ENCODE measurements around the gene VTN. TPM values are rescaled to one million over a fixed set of nuclear protein-coding genes. Genes with fewer than 3 reads are reported as not detected.

The VTN gene
- total RNA-seq, 6 experiments from 2014 or later, result 0.36 to 0.76 (median 0.60) TPM

DNA sequence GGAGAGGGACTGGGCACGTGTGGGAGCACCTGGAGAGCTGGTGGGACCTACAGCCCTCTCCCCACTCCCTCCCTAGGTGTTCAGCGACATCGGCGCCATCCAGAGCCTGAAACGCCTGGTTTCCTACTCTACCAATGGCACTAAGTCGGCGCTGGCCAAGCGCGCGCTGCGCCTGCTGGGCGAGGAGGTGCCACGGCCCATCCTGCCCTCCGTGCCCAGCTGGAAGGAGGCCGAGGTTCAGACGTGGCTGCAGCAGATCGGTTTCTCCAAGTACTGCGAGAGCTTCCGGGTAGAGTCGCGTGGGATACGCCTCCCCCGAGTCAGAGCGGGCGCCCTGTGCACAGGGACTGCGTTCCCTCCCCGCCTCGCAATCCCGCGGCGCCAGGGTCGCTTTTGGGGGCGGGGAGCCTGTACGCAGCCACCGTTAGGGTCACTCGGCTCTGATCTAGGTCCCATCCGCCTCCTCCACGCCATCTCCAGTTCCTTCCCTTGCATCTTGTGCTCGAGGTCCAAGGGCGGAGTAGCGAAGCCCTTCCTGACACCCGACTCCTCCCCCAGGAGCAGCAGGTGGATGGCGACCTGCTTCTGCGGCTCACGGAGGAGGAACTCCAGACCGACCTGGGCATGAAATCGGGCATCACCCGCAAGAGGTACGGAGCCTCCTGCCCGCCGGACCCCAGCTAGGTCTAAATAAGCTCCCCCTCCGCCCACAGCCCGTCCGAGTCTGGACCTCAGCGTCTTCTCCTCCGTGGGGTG, 14.4 kb upstream of the VTN start:
- TF ChIP-seq, protein P1, sequence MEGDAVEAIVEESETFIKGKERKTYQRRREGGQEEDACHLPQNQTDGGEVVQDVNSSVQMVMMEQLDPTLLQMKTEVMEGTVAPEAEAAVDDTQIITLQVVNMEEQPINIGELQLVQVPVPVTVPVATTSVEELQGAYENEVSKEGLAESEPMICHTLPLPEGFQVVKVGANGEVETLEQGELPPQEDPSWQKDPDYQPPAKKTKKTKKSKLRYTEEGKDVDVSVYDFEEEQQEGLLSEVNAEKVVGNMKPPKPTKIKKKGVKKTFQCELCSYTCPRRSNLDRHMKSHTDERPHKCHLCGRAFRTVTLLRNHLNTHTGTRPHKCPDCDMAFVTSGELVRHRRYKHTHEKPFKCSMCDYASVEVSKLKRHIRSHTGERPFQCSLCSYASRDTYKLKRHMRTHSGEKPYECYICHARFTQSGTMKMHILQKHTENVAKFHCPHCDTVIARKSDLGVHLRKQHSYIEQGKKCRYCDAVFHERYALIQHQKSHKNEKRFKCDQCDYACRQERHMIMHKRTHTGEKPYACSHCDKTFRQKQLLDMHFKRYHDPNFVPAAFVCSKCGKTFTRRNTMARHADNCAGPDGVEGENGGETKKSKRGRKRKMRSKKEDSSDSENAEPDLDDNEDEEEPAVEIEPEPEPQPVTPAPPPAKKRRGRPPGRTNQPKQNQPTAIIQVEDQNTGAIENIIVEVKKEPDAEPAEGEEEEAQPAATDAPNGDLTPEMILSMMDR (IDR thresholded peaks at IDR 0.05), result no peak
- peaks cover 11% of the 10 kb centered on the region for H3K36me3 Mint-ChIP-seq (ENCODE audit: low read depth)
- DNase-seq, result no peak
- no peaks in the 10 kb centered on the region for H3K9me3 Mint-ChIP-seq
- H3K27me3 Mint-ChIP-seq (ENCODE audit: insufficient read depth), result no peaks in the 10 kb centered on the region; the same call in 1 of the 2 replicates
- H3K4me3 Mint-ChIP-seq, result no peak overlapping the region
- no peak overlapping the region for H3K27ac Mint-ChIP-seq
- H3K4me1 Mint-ChIP-seq (ENCODE audit: low read depth), result peaks cover 14% of the 10 kb centered on the region

DNA sequence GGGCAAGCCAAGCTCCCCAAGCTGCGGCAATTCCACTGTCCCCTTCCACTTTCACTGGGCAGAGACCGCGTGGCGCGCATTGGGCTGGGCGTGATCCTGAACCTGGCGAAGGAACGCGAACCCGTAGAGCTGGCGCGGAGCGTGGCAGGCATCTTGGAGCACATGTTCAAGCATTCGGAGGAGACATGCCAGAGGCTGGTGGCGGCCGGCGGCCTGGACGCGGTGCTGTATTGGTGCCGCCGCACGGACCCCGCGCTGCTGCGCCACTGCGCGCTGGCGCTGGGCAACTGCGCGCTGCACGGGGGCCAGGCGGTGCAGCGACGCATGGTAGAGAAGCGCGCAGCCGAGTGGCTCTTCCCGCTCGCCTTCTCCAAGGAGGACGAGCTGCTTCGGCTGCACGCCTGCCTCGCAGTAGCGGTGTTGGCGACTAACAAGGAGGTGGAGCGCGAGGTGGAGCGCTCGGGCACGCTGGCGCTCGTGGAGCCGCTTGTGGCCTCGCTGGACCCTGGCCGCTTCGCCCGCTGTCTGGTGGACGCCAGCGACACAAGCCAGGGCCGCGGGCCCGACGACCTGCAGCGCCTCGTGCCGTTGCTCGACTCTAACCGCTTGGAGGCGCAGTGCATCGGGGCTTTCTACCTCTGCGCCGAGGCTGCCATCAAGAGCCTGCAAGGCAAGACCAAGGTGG, 11.2 kb upstream of the VTN start:
- Mint-ChIP-seq H3K4me3 (no peak overlapping the region), H3K4me1 (ENCODE audit: low read depth) (peaks cover 14% of the 10 kb centered on the region), H3K9me3 (no peaks in the 10 kb centered on the region), H3K27me3 (ENCODE audit: insufficient read depth) (no peaks in the 10 kb centered on the region; the same call in 1 of the 2 replicates), H3K36me3 (ENCODE audit: low read depth) (peaks cover 10% of the 10 kb centered on the region), H3K27ac (no peak overlapping the region)
- DNase-seq, result no peak
- TF ChIP-seq, protein P1 (IDR thresholded peaks at IDR 0.05), result no peak

DNA sequence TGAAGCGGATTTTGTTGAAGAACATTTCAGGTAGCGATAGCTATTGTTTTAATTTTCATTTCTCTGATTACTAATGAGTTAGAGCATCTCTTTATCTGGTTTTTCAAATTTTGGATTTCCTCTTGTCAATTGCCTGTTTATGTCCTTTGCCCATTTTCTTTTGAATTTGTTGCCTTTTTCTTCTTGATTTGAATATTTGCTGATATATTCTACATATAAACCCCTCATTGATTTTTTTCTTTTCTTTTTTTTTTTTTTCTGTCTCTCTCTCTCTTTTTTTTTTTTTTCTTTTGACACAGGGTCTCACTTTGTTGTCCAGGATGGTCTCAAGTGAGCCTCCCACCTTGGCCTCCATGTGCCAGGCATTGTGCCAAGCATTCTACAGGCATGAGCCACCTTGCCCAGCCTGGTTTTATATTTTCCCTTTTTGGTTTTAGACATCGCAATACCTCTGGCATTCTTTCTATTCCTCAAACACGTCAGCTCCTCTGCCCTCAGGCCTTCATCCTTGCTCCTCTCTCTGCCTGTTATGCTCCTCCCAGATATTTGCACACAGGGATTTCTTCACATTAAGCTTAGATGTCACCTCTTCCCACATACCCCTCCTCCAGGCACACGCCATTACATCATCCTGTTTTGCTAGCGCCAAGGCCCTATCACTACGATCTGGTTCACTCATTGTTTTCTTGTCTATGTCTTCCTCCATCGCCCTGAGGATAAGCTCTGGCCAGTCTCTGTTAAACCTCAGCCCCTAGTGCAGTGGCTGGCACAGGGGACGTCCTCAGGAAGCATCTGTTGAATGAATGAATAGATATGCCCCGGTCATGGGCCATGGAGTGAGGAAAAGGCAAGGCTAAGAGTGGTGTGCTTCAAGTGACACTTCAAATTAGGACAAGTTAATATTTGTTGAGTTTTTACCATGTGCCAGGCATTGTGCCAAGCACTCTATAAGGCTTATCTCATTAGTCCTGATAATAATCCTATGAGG, 10.0 kb upstream of the VTN start:
- TF ChIP-seq, protein P1 (IDR thresholded peaks at IDR 0.05), result no peak
- H3K36me3 Mint-ChIP-seq (ENCODE audit: low read depth), result peaks cover 11% of the 10 kb centered on the region
- H3K27me3 Mint-ChIP-seq (ENCODE audit: insufficient read depth), result no peaks in the 10 kb centered on the region; the same call in 1 of the 2 replicates
- peak overlapping the region; percentile 84 for H3K27ac Mint-ChIP-seq
- peaks cover 14% of the 10 kb centered on the region for H3K4me1 Mint-ChIP-seq (ENCODE audit: low read depth)
- H3K9me3 Mint-ChIP-seq, result no peaks in the 10 kb centered on the region
- peak; percentile 95 for DNase-seq
- no peak overlapping the region; the same call in 1 of the 2 replicates for H3K4me3 Mint-ChIP-seq

DNA sequence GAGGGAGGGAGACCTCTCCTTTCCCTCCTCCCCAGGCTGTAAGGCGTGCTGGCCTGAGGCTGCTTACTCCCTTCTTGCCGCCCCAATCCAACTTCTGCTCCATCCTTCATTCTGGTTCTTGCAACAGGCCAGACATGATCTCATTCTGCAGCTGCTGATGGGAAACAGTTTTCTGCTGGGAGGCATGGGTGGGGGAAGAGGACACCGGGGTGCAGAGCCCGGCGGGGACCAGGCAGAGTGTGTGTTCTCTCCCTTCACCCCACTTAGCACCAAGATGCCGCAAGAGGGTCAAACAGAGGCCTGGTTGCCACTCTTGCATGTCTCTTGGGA, 2.8 kb upstream of the VTN start:
- peaks cover 35% of the 10 kb centered on the region for H3K4me1 Mint-ChIP-seq (ENCODE audit: low read depth)
- no peak for DNase-seq
- H3K9me3 Mint-ChIP-seq, result no peaks in the 10 kb centered on the region
- peak overlapping the region; percentile 87 for H3K4me3 Mint-ChIP-seq
- peaks cover 8% of the 10 kb centered on the region for H3K36me3 Mint-ChIP-seq (ENCODE audit: low read depth)
- peak overlapping the region; percentile 31; the same call in 1 of the 2 replicates for H3K27ac Mint-ChIP-seq
- H3K27me3 Mint-ChIP-seq (ENCODE audit: insufficient read depth), result no peaks in the 10 kb centered on the region; the same call in 1 of the 2 replicates
- TF ChIP-seq, protein P1 (IDR thresholded peaks at IDR 0.05), result no peak

Data from HFFc6 (cell line).